H7 (cell line): ENCODE results near the gene ITPRID2. TPM values are rescaled to one million over a fixed set of nuclear protein-coding genes. Genes with fewer than 3 reads are reported as not detected.

Source experiments
- DNase-seq: peaks from one replicate; pipeline ENCODE4 v3.0.0; 2012
- H3K27me3 ChIP-seq: 2 replicates; pipeline ENCODE4 v1.6.0; 2011; ENCODE audit warnings: mild to moderate bottlenecking, low read length; ENCODE audit not compliant: control insufficient read depth, insufficient read depth
- H3K36me3 ChIP-seq: replicated peaks from 2 replicates; pipeline ENCODE4 v1.5.1; 2011; ENCODE audit warnings: low read length; ENCODE audit not compliant: control insufficient read depth, insufficient read depth
- H3K4me3 ChIP-seq: 2 replicates; pipeline ENCODE4 v1.5.1; 2011; ENCODE audit warnings: low read depth, mild to moderate bottlenecking, control low read depth, low read length, moderate library complexity; ENCODE audit not compliant: insufficient read depth
- total RNA-seq: library from RNA; depleted of rRNA; stranded (reverse); fragments of >200 nt; shearing (Covaris generic); gene quantifications from 2 replicates; pipeline ENCODE4 v1.2.3, GENCODE V29; 2014; rRNA removed

ITPRID2 gene
- total RNA-seq, 1 experiment from 2014 or later, result 13.6 TPM

DNA sequence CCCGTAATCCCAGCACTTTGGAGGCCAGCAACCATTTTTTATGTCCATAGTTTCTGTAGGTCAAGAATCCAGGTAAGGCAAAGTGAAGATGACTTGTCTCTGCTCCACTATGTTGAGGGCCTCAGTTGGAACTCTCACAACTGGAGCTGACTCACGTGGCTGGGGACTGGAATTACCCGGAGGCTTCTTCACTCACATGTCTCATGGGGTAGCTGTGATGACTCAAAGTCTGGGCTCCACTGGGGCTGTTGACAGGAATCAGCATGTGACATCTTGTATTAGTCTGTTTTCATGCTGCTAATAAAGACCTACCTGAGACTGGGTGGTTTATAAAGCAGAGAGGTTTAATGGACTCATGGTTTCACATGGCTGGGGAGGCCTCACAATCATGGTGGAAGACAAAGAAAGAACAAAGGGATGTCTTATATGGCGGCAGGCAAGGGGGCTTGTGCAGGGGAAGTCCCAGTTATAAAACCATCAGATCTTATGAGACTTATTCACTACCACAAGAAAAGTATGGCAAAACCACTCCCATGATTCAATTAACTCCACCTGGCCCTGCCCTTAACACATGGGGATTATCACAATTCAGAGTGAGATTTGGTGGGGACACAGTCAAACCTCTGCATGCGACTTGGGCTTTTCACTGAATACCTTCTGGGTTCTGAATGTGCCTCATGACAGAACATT lies 86.3 kb downstream of the ITPRID2 start:
- no peaks in the 10 kb centered on the region for H3K27me3 ChIP-seq
- H3K36me3 ChIP-seq, result no peaks in the 10 kb centered on the region
- no peak for DNase-seq
- H3K4me3 ChIP-seq, result no peak overlapping the region

DNA sequence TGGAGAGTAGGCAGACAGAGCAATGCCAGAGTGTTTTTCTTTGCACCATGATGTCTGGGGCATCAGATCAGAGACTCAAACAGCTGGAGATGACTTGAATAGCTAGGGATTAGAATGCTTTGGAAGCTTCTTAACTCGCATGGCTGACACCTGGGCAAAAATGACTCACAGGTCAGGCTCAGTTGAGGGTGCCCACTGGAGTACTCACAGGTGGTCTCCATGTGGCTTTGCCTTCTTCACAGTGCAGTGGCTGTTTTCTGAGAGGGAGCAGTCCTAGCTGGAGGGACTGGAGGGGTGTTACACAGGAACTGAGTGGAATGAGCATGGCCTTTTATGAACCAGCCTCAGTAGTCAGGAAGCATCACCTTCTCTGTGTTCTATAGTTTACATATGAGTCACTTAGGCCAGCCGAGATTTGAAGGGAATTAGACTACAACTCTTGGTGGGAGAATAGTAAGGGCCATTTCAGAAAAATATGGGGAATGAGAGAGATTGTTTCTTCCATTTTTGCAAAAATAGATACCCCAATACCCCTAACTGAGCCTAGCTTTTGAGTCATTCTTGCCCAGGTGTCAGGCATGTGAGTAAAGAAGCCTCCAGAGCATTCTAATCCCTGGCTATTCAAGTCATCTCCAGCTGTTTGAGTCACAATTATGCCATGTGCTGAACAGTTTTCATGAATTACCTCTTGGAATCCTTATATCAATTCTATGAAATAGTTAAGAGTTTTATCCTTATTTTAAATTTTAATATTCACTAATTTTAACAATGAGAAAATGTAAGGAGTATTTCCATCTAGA lies 87.0 kb downstream of the ITPRID2 start:
- no peak overlapping the region for H3K4me3 ChIP-seq
- no peaks in the 10 kb centered on the region for H3K36me3 ChIP-seq
- H3K27me3 ChIP-seq, result no peaks in the 10 kb centered on the region
- DNase-seq, result no peak

Other genes with a start within 250 kb of the ITPRID2 start
- 0.14 and 0.15 TPM in 2 replicates for gene CERKL, start 234.6 kb upstream of the ITPRID2 start, total RNA-seq
- gene NEUROD1, start 211.2 kb upstream of the ITPRID2 start, total RNA-seq, result 0.04 TPM in 1 of 2 replicates, not detected in the other
- 0.89 and 1.3 TPM in 2 replicates for gene PPP1R1C, start 94.1 kb downstream of the ITPRID2 start, total RNA-seq